NK-92 (cell line): ENCODE data around the gene NASP.
"Not testable (repeated sequence)": the region's sequence is repeated elsewhere in the genome, so short reads cannot be mapped to it uniquely, and the experiment has no call there.

Experiments used
- DNase-seq: peaks from one replicate; lab custom pipeline; 2025; ENCODE audit not compliant: unreplicated experiment; lab: John Stamatoyannopoulos, UW

The NASP gene

DNA sequence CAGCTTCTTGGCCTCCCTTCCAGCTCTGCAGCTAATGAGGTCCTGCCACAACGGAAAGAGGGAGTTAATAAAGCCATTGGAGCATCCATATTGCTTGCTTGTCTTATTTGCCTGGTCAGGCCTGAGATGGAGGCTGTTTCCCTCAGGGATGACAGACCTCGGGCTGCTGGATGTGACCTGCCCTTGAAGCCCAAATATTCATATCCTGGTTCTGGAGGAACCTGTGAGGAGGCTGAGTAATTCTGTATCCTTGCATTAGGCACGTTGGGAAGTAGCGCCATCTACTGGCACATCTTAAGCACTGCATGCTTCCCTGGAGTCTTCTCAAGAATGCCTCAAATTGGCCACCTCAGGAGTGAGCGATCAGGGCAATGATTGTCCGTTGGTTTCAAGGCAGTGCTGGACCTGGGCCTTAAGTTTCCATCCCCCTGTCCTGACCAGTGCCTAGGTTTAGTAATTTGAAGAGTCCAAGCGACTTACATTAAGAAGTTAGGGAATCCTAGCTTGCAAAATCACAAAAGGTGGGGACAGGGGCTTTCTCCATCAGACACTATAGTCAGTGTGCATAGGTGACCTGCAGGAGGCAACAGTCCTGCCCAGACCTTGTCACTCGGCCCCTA is 13.8 kb upstream of the NASP start:
- no peak for DNase-seq

GRCh38 chr1:45570631-45571030 is 13.2 kb upstream of the NASP start:
- DNase-seq, result no peak

DNA sequence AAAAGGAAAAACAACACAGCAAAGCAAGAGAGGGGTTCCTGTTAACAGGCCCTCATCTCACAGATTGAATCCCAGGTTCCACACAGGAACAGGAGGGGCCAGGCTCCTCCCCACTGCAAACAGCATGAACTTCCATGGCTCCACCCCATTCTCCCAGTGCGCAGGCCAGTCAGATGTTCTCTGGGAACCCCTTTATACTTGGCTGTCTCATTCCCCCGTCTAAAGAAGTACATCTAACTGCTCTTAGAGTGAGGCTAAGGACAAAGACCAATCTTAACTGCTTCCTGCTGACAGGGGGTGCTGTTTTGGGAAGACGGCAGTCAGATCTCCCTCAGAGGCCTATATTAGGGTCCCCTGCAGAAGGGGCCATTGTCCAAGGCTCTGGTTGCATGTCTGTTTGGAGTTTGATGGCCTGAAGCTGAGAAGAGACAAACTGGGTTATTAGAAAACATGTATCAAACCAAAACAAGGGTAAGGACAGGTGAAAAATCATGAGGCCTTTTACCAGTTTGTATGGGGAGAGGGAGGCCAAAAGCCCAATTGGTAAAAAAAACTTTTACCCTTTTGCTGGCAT is 10.5 kb upstream of the NASP start:
- DNase-seq, result no peak

DNA sequence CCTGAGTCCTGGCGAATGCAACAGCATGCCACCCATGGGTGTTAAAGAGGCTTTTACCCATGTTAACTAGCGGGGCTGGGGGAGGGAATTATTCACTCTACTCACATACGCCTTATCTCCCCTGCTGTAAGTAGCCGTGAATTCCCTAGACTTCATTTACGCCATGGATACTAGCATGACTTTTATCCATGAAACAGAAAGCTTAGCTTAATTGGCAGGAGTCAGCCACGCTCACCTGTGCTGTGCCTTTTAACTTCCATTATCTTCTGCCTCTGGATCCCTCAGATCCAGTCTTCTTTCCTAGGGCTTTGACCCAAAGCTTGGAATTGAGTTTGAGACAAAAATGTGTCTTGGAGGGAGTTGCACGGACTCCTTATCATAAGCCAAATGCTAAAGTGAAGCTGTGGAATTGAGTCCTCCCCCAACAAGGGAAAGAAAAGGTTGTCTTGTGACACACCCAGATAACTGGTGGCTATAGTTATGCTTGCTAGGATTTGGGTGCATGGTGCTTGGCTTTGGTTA is 9.7 kb upstream of the NASP start:
- DNase-seq, result no peak

GRCh38 chr1:45583264-45583665 is 576 bp upstream of the NASP start:
- DNase-seq, result peak; percentile 84

DNA sequence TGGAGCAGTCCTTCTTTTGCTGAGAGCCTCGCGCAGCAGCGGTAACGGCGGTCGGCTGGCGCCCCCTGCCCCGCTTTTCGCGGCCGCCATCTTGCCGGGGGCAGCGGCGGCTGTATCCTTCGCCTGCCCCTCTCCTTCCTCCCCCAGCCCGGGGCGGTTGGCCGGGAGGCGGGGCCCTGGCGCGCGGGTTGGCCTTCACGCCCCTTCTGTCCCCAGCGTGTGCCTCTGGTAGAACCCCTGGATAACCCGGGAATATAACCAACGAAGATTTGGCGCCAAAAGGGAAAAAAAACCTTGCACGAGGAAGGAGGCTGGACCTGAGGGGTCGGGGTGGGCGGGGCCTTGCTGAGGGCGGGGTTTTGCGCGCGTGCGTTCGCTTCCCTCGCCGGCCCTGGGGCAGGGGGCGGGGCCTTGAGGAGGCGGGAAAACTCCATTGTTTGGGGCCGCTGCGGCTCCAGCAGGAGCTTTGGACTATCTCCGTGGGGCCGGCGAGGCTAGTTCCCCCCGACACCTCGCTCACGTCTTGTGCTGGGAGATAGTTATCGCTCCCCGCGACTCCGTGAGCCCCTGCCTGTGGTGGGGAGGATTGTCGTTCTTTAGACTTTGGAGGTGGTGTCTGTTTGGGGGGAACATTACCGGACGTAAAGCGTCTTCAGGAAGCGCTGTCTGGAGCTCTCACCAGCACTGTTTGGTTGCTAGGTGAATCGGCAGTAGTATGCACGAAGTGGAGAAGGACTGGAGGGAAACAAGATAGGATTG is 689 bp downstream of the NASP start:
- peak; percentile 25 for DNase-seq

DNA sequence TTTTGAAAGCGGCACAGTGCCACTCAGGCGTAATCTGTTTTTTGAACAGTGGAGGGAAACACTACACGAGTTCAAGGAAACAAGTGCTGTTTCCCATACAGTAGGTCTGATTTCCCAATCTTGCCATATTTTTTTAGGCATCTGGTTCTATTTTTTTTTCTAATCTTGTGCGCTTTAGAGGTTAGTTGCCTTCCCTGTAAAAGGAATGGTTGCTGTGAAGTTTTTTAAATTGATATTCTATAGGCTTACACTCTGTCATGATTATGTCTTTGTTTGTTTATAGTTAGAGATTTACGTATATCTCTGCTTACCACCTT is 1.2 kb downstream of the NASP start:
- no peak for DNase-seq

DNA sequence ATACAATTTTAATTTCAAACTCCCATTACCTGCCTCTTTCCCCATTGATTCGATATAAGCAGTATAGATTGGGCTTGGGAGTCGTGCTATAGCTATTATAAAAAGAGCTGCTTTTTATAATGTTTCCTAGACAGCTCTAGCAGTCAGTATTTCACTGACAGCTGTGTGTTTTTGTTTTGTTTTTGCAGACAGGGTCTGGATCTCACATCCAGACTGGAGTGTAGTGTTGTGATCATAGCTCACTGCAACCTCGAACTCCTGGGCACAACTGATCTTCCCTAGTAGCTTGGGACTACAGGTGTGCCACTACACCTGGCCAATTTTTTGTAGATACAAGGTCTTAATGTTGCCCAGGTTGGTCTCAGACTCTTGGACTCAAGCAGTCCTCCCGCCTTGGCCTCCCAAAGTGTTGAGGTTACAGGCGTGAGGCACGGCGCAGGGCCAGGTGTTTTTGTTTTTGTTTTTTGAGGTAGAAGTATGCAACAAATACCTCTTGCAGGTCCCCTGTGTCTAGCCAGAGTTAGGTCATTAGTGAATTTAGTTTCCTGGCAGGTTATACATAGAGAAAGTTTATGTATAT is 1.7 kb downstream of the NASP start:
- DNase-seq, result no peak

- no peak for DNase-seq
Measured at GRCh38 chr1:45586769-45587168, 2.9 kb downstream of the NASP start.

DNA sequence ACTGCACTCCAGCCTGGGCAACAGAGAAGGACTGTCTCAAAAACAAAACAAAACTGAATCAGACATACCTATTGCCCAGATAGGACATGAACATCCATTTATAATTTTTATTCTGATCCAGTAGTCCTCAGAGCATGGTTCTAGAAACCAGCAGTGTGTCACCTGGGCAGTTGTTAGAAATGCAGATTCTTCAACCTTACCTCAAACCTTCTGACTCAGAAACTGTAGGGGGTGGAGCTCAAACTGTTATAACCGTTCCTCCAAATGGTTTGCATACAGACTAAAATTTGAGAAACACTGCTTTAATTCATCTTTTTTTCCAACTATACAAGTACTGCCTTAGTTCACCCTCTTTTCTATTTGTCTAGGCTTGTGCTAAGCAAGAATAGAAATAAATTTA is 6.0 kb downstream of the NASP start:
- DNase-seq, result no peak

GRCh38 chr1:45594412-45594811 is 10.6 kb downstream of the NASP start:
- no peak for DNase-seq

- not testable (repeated sequence) for DNase-seq
Measured at GRCh38 chr1:45596765-45597164, 12.9 kb downstream of the NASP start.

DNA sequence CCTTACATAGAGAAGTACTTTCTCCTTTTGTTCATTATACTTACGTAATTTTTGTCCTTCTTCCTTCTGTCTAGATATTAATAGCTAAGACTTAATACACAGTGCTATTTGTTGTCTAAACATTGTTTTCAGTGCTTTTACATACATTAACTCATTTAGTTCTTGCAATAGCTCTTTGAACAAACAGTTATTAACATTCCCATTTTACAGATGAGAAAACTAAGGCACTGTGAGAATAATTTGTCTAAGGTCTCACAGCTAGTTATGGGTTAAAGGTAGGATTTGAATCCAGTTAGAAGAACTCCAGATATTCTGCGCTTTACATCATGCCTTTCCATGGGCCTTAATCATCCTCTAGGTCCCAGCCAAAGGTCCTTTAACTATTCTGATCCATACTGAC is 20.4 kb downstream of the NASP start:
- no peak for DNase-seq

DNA sequence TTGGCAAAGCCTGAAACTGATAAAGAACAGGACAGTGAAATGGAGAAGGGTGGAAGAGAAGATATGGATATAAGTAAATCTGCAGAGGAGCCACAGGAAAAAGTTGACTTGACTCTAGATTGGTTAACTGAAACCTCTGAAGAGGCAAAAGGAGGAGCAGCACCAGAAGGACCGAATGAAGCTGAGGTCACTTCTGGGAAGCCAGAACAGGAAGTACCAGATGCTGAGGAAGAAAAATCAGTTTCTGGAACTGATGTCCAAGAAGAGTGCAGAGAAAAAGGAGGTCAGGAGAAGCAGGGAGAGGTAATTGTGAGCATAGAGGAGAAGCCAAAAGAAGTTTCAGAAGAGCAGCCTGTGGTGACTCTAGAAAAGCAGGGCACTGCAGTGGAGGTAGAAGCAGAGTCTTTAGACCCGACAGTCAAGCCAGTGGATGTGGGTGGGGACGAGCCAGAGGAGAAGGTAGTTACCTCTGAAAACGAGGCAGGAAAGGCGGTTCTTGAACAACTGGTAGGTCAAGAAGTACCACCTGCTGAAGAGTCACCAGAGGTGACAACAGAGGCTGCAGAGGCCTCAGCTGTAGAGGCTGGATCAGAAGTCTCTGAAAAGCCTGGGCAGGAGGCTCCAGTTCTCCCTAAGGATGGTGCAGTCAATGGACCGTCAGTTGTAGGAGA is 23.7 kb downstream of the NASP start:
- DNase-seq, result no peak

GRCh38 chr1:45608175-45609156 is 24.6 kb downstream of the NASP start:
- DNase-seq, result no peak

GRCh38 chr1:45610589-45611226 is 26.9 kb downstream of the NASP start:
- no peak for DNase-seq

- DNase-seq, result no peak
Measured at GRCh38 chr1:45612941-45613579, 29.2 kb downstream of the NASP start.

- DNase-seq, result no peak
Measured at GRCh38 chr1:45615885-45616284, 32.0 kb downstream of the NASP start.

GRCh38 chr1:45617618-45618017 is 33.8 kb downstream of the NASP start:
- DNase-seq, result no peak
